ENCODE results near the gene SEL1L3.

Gene SEL1L3

DNA sequence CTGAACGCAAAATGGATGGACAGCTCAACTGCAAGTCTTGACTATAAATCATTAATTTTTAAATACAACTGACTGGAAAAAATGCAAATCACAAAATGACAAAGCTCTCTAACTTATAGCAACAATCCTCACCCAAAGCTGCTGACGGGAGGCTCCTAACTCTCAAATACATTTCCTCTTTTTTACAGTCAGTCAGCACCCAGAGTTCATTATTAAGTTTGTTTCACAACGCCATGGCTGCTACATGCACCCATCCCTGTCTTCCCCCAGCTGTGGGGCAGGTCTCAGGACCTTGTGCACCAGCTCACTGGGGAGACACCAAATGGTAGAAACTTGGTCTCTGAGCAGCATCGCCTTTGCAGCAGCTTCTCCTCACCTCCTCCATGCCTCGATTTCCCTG, 109.5 kb downstream of the SEL1L3 start:
- DNase-seq (ENCODE audit: insufficient read length, low spot score): no peak
- TF ChIP-seq POU2F2 (IDR thresholded peaks at IDR 0.05; ENCODE audit: low read depth, low read length) (no peak), SPI1 (IDR thresholded peaks at IDR 0.05; ENCODE audit: low read depth, low read length) (no peak), POLR2A (IDR thresholded peaks at IDR 0.05; ENCODE audit: low read depth, low read length) (no peak), TAF1 (IDR thresholded peaks at IDR 0.05; ENCODE audit: low read depth, low read length) (no peak), POLR2AphosphoS5 (IDR thresholded peaks at IDR 0.05; ENCODE audit: low read depth, low read length) (no peak), PAX5 (IDR thresholded peaks at IDR 0.05; ENCODE audit: insufficient read depth, low read length, severe bottlenecking) (no peak)
- no peak for FAIRE-seq

- FAIRE-seq (no peak), DNase-seq (ENCODE audit: insufficient read length, low spot score) (no peak)
- TF ChIP-seq POLR2A (IDR thresholded peaks at IDR 0.05; ENCODE audit: low read depth, low read length): no peak
Observed at GRCh38 chr4:25750874-25751273, 111.9 kb downstream of the SEL1L3 start.

DNA sequence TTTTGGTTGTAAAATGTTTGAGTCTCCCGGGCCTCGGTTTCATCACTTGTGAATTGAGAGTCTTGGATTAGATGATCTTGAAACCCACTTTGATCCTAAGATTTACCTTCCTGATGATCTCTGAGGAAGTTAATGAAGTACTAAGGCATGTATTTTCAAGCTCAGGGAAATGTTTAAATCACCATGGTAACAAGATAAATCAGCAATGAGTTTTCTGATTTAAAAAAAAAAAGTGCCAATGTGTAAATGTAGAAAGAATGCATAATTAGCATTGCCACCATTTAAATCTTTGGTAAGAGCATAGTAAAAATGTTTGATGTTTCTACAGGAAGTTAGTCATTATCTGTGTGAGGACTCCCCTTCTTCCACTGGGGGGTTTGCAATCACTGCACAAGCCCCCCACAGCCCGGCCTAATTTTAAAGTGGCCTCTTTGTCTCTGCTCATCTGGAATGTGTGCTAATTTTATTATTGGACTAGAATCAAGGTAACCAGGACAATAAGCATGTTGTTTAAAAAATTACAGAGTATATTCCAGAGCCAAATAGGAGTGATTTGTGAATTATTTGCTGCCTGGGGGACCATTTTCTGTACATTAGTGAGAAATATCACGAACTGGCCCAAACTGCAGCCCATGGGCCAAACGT, 113.5 kb downstream of the SEL1L3 start:
- no peak for FAIRE-seq
- no peak for TF ChIP-seq POLR2A (IDR thresholded peaks at IDR 0.05; ENCODE audit: low read depth, low read length)
- no peak for TF ChIP-seq PAX5 (IDR thresholded peaks at IDR 0.05; ENCODE audit: insufficient read depth, low read length, severe bottlenecking)
- no peak for TF ChIP-seq SPI1 (IDR thresholded peaks at IDR 0.05; ENCODE audit: low read depth, low read length)
- TF ChIP-seq POLR2AphosphoS5 (IDR thresholded peaks at IDR 0.05; ENCODE audit: low read depth, low read length): no peak
- TF ChIP-seq TAF1 (IDR thresholded peaks at IDR 0.05; ENCODE audit: low read depth, low read length): no peak
- no peak for TF ChIP-seq POU2F2 (IDR thresholded peaks at IDR 0.05; ENCODE audit: low read depth, low read length)
- DNase-seq (ENCODE audit: insufficient read length, low spot score): no peak

- no peak for FAIRE-seq
- DNase-seq (ENCODE audit: insufficient read length, low spot score): no peak
- TF ChIP-seq SPI1 (IDR thresholded peaks at IDR 0.05; ENCODE audit: low read depth, low read length): no peak
Observed at GRCh38 chr4:25743971-25744370, 118.8 kb downstream of the SEL1L3 start.

DNA sequence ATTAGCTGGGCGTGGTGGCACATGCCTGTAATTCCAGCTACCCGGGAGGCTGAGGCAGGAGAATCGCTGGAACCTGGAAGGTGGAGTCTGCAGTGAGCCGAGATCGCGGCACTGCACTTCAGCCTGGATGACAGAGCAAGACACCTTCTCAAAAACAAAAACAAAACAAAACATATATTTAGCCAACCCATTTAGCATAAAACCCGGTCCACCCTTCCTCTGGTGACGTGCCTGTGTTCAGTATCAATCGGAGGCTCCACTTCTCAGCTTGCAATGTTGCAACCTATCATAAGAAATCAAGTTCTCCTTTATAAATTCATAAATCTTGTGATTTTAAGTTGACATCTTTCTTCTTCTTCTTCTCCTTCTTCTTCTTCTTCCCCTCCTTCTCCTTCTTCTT, 133.2 kb downstream of the SEL1L3 start:
- TF ChIP-seq PAX5 (IDR thresholded peaks at IDR 0.05; ENCODE audit: insufficient read depth, low read length, severe bottlenecking) (no peak), POU2F2 (IDR thresholded peaks at IDR 0.05; ENCODE audit: low read depth, low read length) (no peak), TAF1 (IDR thresholded peaks at IDR 0.05; ENCODE audit: low read depth, low read length) (no peak), POLR2AphosphoS5 (IDR thresholded peaks at IDR 0.05; ENCODE audit: low read depth, low read length) (no peak), SPI1 (IDR thresholded peaks at IDR 0.05; ENCODE audit: low read depth, low read length) (no peak), POLR2A (IDR thresholded peaks at IDR 0.05; ENCODE audit: low read depth, low read length) (no peak)
- DNase-seq (ENCODE audit: insufficient read length, low spot score) (no peak), FAIRE-seq (no peak)

DNA sequence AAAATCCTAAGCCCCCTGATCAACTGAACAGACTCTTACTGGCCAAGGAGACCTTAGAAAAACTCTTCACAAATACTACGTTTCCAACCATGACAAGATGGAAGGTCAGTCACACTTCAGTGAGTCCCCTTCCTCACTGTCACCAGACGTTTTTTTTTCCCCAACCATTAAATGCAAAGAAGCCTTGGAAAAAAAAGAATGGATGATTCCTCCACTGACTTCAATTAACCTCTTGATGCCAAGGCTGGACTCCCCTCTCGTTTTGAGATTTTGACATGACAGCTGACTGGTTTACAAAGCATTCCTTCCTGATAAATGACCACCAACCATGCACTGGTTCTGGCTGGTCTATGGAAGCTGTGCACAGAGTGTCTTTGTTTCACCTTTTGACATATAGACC, 133.9 kb downstream of the SEL1L3 start:
- no peak for DNase-seq (ENCODE audit: insufficient read length, low spot score)
- TF ChIP-seq POLR2A (IDR thresholded peaks at IDR 0.05; ENCODE audit: low read depth, low read length) (no peak), TAF1 (IDR thresholded peaks at IDR 0.05; ENCODE audit: low read depth, low read length) (no peak), POU2F2 (IDR thresholded peaks at IDR 0.05; ENCODE audit: low read depth, low read length) (no peak), POLR2AphosphoS5 (IDR thresholded peaks at IDR 0.05; ENCODE audit: low read depth, low read length) (no peak), PAX5 (IDR thresholded peaks at IDR 0.05; ENCODE audit: insufficient read depth, low read length, severe bottlenecking) (no peak), SPI1 (IDR thresholded peaks at IDR 0.05; ENCODE audit: low read depth, low read length) (no peak)
- FAIRE-seq: no peak

DNA sequence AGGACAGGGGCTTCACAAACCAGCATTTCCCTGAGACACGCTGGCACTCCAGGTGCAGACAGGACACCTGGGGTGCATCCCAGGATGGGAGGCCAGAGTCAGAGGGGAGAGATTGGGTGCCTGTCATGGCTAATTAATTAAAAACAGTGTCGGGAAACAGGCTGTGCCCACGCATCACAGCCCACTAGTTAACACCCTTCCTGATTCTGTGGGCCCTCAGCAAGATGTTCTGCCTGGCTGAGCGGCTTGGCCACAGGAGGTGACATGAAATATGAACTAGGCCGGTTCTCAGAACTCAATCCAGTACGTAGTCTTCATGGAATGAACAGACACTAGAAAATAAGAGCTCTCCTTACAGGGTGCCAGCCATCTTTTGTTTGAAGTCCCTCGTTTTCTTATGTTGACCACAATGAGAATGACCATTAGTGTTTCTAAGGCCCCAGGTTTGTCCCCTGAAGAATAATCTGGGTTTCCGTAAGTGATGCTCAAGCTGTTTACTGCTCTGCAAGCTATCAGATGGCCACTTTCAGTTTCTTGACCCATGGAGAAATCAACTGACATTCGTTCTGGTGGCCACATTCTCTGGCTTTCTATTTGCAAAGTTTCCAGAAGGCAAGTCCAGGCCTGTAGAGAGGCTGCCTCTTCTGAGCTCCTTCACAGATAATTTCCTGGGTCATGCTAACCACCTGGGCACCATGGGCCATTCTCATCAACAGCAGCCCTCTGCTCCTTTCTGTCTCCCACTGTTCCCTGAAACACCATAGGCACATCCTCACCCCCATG, 134.9 kb downstream of the SEL1L3 start:
- no peak for DNase-seq (ENCODE audit: insufficient read length, low spot score)
- no peak for TF ChIP-seq POLR2AphosphoS5 (IDR thresholded peaks at IDR 0.05; ENCODE audit: low read depth, low read length)
- no peak for TF ChIP-seq TAF1 (IDR thresholded peaks at IDR 0.05; ENCODE audit: low read depth, low read length)
- no peak for TF ChIP-seq SPI1 (IDR thresholded peaks at IDR 0.05; ENCODE audit: low read depth, low read length)
- TF ChIP-seq POLR2A (IDR thresholded peaks at IDR 0.05; ENCODE audit: low read depth, low read length): no peak
- no peak for TF ChIP-seq POU2F2 (IDR thresholded peaks at IDR 0.05; ENCODE audit: low read depth, low read length)
- TF ChIP-seq PAX5 (IDR thresholded peaks at IDR 0.05; ENCODE audit: insufficient read depth, low read length, severe bottlenecking): no peak
- FAIRE-seq: peak; percentile 13

- TF ChIP-seq POLR2A (IDR thresholded peaks at IDR 0.05; ENCODE audit: low read depth, low read length): no peak
- TF ChIP-seq SPI1 (IDR thresholded peaks at IDR 0.05; ENCODE audit: low read depth, low read length): no peak
- no peak for TF ChIP-seq TAF1 (IDR thresholded peaks at IDR 0.05; ENCODE audit: low read depth, low read length)
- no peak for TF ChIP-seq POLR2AphosphoS5 (IDR thresholded peaks at IDR 0.05; ENCODE audit: low read depth, low read length)
- no peak for TF ChIP-seq PAX5 (IDR thresholded peaks at IDR 0.05; ENCODE audit: insufficient read depth, low read length, severe bottlenecking)
- no peak for TF ChIP-seq POU2F2 (IDR thresholded peaks at IDR 0.05; ENCODE audit: low read depth, low read length)
- DNase-seq (ENCODE audit: insufficient read length, low spot score) (no peak), FAIRE-seq (no peak)
Observed at GRCh38 chr4:25725870-25726269, 136.9 kb downstream of the SEL1L3 start.

DNA sequence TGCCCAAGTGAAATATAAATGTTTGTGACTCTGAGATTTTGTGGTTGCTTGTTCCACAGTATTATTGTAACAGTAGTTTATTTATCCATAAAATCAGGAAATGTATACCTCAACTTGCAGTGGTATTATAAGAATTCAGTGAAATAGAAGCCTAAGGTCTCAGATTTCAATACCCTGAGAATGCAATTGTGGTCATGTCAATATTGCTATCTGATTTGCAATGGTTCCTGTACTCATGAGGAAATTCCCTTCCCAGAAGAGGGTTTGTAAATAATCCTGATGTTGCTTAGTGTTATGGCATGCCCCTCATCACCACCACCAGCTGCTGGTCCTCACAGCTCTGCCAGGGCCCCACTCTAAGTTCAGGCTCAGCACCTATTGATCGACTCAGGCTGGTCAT, 139.4 kb downstream of the SEL1L3 start:
- DNase-seq (ENCODE audit: insufficient read length, low spot score): no peak
- TF ChIP-seq SPI1 (IDR thresholded peaks at IDR 0.05; ENCODE audit: low read depth, low read length): no peak
- TF ChIP-seq PAX5 (IDR thresholded peaks at IDR 0.05; ENCODE audit: insufficient read depth, low read length, severe bottlenecking): no peak
- no peak for TF ChIP-seq POLR2AphosphoS5 (IDR thresholded peaks at IDR 0.05; ENCODE audit: low read depth, low read length)
- TF ChIP-seq TAF1 (IDR thresholded peaks at IDR 0.05; ENCODE audit: low read depth, low read length): no peak
- no peak for FAIRE-seq

DNA sequence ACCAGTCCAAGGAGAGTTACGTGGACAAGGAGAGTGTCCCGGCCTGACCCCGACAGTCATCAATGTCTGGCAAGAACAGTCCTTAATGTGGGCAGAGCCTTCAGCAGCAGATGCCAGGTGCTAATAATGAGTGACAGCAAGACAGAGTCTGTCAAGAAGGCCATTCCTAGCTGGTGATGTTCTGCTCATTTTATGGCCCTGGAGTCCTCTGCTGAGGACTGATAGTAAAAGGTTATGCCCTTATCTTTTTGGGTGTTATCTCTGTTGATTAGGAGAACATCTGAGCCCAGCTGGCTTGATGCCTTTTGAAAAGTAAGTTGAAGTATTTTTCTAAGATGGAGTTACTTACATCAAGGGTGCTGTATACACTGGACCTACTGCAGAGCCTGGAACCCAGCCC, 139.8 kb downstream of the SEL1L3 start:
- FAIRE-seq (no peak), DNase-seq (ENCODE audit: insufficient read length, low spot score) (no peak)
- no peak for TF ChIP-seq POLR2A (IDR thresholded peaks at IDR 0.05; ENCODE audit: low read depth, low read length)
- TF ChIP-seq POLR2AphosphoS5 (IDR thresholded peaks at IDR 0.05; ENCODE audit: low read depth, low read length): no peak
- TF ChIP-seq TAF1 (IDR thresholded peaks at IDR 0.05; ENCODE audit: low read depth, low read length): no peak
- no peak for TF ChIP-seq POU2F2 (IDR thresholded peaks at IDR 0.05; ENCODE audit: low read depth, low read length)
- no peak for TF ChIP-seq SPI1 (IDR thresholded peaks at IDR 0.05; ENCODE audit: low read depth, low read length)
- TF ChIP-seq PAX5 (IDR thresholded peaks at IDR 0.05; ENCODE audit: insufficient read depth, low read length, severe bottlenecking): no peak

Measured in GM12891 (cell line).